HCT116 (cell line): Measurements from ENCODE around the gene MSLN.

ENCODE experiments used
- CBX3 ChIP-seq: IDR thresholded peaks from 2 replicates; pipeline ENCODE4 v1.6.1; 2012; ENCODE audit warnings: low read depth
- CTCF ChIP-seq, 3 experiments: fragments of 200-600 bp in 1 of 3; sonication (generic) in 1 of 3; IDR thresholded peaks in 2 of 3; conservative IDR thresholded peaks in 1 of 3; 2 replicates each; pipeline ENCODE4 v1.5.1; 2012 to 2017; ENCODE audit warnings: low read depth in 2 of 3, low read length in 2 of 3, antibody characterized with exemption in 1 of 3, borderline replicate concordance in 1 of 3, control low read depth in 1 of 3, mild to moderate bottlenecking in 1 of 3, mixed read lengths in 1 of 3, mixed run types in 1 of 3, moderate library complexity in 1 of 3; ENCODE audit not compliant: insufficient read depth in 1 of 3
- EZH2 ChIP-seq: fragments of 200-600 bp; sonication (generic); IDR thresholded peaks from 2 replicates; pipeline ENCODE4 v1.6.1; 2017; ENCODE audit warnings: antibody characterized with exemption, mixed run types
- EZH2phosphoT487 ChIP-seq: fragments of 200-600 bp; IDR thresholded peaks from 2 replicates; pipeline ENCODE4 v1.6.1; 2018; ENCODE audit warnings: antibody characterized with exemption, borderline replicate concordance
- FOSL1 ChIP-seq: IDR thresholded peaks from 2 replicates; pipeline ENCODE4 v1.6.1; 2012; ENCODE audit warnings: low read depth
- POLR2A ChIP-seq: IDR thresholded peaks from 2 replicates; pipeline ENCODE4 v1.7.0; 2011; ENCODE audit warnings: borderline replicate concordance; ENCODE audit not compliant: insufficient read depth, insufficient read length; ENCODE audit errors: extremely low read depth
- POLR2AphosphoS5 ChIP-seq: IDR thresholded peaks from 2 replicates; pipeline ENCODE4 v1.6.1; 2011; ENCODE audit warnings: mild to moderate bottlenecking, low read depth, low read length, moderate library complexity
- REST ChIP-seq: IDR thresholded peaks from 2 replicates; pipeline ENCODE4 v1.6.1; 2012; ENCODE audit warnings: low read depth
- SIN3A ChIP-seq: IDR thresholded peaks from 2 replicates; pipeline ENCODE4 v1.6.1; 2012; ENCODE audit warnings: low read depth
- TCF7L2 ChIP-seq: IDR thresholded peaks from 2 replicates; pipeline ENCODE4 v1.7.0; 2011; ENCODE audit warnings: borderline replicate concordance, inconsistent platforms; ENCODE audit not compliant: insufficient read depth, insufficient read length; ENCODE audit errors: extremely low read depth
- YY1 ChIP-seq: IDR thresholded peaks from 2 replicates; pipeline ENCODE4 v1.6.1; 2011; ENCODE audit warnings: low read length, low read depth, moderate library complexity, mild to moderate bottlenecking; ENCODE audit not compliant: insufficient replicate concordance; ENCODE audit errors: extremely low read depth
- ZFX ChIP-seq: fragments of 450-650 bp; IDR thresholded peaks from 2 replicates; pipeline ENCODE4 v1.6.1; 2017

- no peak for TF ChIP-seq CTCF (IDR thresholded peaks at IDR 0.05 in 2 of 3, conservative IDR thresholded peaks at IDR 0.05 in 1 of 3; ENCODE audit: borderline replicate concordance in 1 of 3, insufficient read depth in 1 of 3, low read depth in 2 of 3, low read length in 2 of 3)
- TF ChIP-seq TCF7L2: no peak
- TF ChIP-seq EZH2phosphoT487: no peak
- no peak for TF ChIP-seq EZH2
- no peak for TF ChIP-seq POLR2A
- TF ChIP-seq CBX3: no peak
- TF ChIP-seq SIN3A: no peak
- no peak for TF ChIP-seq YY1
- no peak for TF ChIP-seq POLR2AphosphoS5
- TF ChIP-seq ZFX: no peak
- TF ChIP-seq FOSL1: no peak
- no peak for TF ChIP-seq REST
Observed at GRCh38 chr16:767743-768235, 7.3 kb downstream of the MSLN start.
